ENCODE results near the gene UROD.

DNA sequence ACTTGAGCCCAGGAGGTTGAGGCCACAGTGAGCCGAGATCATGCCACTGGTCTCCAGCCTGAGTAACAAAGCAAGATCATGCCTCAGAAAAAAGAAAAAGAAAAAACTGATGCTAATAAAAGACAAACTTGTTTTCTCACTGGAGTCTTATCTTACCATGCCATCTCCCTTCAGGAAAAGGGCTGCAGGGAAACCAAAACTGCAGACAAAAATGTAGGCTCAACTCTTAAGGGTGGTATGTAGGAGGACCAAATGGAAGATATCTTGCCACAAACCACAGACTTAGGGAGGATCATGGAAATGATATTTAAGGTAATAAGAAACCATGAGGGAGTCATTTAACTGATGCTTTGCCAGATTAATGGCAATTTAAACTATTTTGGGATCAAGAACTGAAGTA lies 32.9 kb downstream of the UROD start:
- TF ChIP-seq POLR2A (IDR thresholded peaks at IDR 0.05) = no peak
- TF ChIP-seq, protein P1, sequence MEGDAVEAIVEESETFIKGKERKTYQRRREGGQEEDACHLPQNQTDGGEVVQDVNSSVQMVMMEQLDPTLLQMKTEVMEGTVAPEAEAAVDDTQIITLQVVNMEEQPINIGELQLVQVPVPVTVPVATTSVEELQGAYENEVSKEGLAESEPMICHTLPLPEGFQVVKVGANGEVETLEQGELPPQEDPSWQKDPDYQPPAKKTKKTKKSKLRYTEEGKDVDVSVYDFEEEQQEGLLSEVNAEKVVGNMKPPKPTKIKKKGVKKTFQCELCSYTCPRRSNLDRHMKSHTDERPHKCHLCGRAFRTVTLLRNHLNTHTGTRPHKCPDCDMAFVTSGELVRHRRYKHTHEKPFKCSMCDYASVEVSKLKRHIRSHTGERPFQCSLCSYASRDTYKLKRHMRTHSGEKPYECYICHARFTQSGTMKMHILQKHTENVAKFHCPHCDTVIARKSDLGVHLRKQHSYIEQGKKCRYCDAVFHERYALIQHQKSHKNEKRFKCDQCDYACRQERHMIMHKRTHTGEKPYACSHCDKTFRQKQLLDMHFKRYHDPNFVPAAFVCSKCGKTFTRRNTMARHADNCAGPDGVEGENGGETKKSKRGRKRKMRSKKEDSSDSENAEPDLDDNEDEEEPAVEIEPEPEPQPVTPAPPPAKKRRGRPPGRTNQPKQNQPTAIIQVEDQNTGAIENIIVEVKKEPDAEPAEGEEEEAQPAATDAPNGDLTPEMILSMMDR (IDR thresholded peaks at IDR 0.05) = no peak
